ENCODE data around the gene EPN2. TPM values are rescaled to one million over a fixed set of nuclear protein-coding genes. Genes with fewer than 3 reads are reported as not detected.

EPN2 gene
- polyA plus RNA-seq, 5 donors: 45.3 to 50.8 (median 50.3) TPM

GRCh38 chr17:19308398-19308797 is 71.2 kb downstream of the EPN2 start:
- no peak for DNase-seq

- DNase-seq: no peak
Measured at GRCh38 chr17:19309701-19310100, 72.5 kb downstream of the EPN2 start.

GRCh38 chr17:19310151-19310550 is 73.0 kb downstream of the EPN2 start:
- no peak for DNase-seq

GRCh38 chr17:19311016-19311415 is 73.8 kb downstream of the EPN2 start:
- no peak for DNase-seq

GRCh38 chr17:19311421-19312215 is 74.5 kb downstream of the EPN2 start:
- DNase-seq: no peak

- DNase-seq: no peak
Measured at GRCh38 chr17:19312406-19312805, 75.2 kb downstream of the EPN2 start.

GRCh38 chr17:19313066-19313745 is 76.0 kb downstream of the EPN2 start:
- no peak for DNase-seq

GRCh38 chr17:19313746-19314651 is 76.8 kb downstream of the EPN2 start:
- DNase-seq: no peak

- no peak for DNase-seq
Measured at GRCh38 chr17:19315104-19315503, 77.9 kb downstream of the EPN2 start.

GRCh38 chr17:19316761-19317358 is 79.7 kb downstream of the EPN2 start:
- DNase-seq: no peak

- no peak for DNase-seq
Measured at GRCh38 chr17:19317359-19318095, 80.4 kb downstream of the EPN2 start.

- no peak for DNase-seq
Measured at GRCh38 chr17:19318611-19319010, 81.4 kb downstream of the EPN2 start.

- DNase-seq: no peak
Measured at GRCh38 chr17:19319771-19320505, 82.8 kb downstream of the EPN2 start.

- no peak for DNase-seq
Measured at GRCh38 chr17:19320876-19321275, 83.7 kb downstream of the EPN2 start.

- DNase-seq: no peak
Measured at GRCh38 chr17:19321481-19322128, 84.4 kb downstream of the EPN2 start.

- DNase-seq: no peak
Measured at GRCh38 chr17:19322129-19322505, 85.0 kb downstream of the EPN2 start.

GRCh38 chr17:19322861-19323260 is 85.7 kb downstream of the EPN2 start:
- DNase-seq: no peak

- DNase-seq: no peak
Measured at GRCh38 chr17:19325542-19325941, 88.4 kb downstream of the EPN2 start.

GRCh38 chr17:19327031-19327783 is 90.0 kb downstream of the EPN2 start:
- no peak for DNase-seq
